Stimulated activated CD4-positive, alpha-beta T cell treated with anti-CD3 and anti-CD28 coated beads, Interleukin-1b, Interleukin-23, amount 100 ng/mL, for 4 hours (primary cell): ENCODE results near the gene LGR5.
"Not testable (repeated sequence)": the region's sequence is repeated elsewhere in the genome, so short reads cannot be mapped to it uniquely, and the experiment has no call there.

Experiments used
- DNase-seq, 2 donors: peaks; one replicate each; pipeline ENCODE4 v3.0.0-alpha.2; 2020; ENCODE audit warnings: low read depth in 2 of 2

LGR5 gene

GRCh38 chr12:71552728-71553501, 113.3 kb downstream of the LGR5 start:
- no peak for DNase-seq

GRCh38 chr12:71555191-71555590, 115.6 kb downstream of the LGR5 start:
- no peak for DNase-seq

GRCh38 chr12:71555789-71556188, 116.2 kb downstream of the LGR5 start:
- DNase-seq = not testable (repeated sequence)

GRCh38 chr12:71556448-71556847, 116.8 kb downstream of the LGR5 start:
- DNase-seq = no peak

- DNase-seq = no peak
Observed at GRCh38 chr12:71556875-71557274, 117.3 kb downstream of the LGR5 start.

- no peak for DNase-seq
Observed at GRCh38 chr12:71558445-71558844, 118.8 kb downstream of the LGR5 start.

GRCh38 chr12:71562676-71563595, 123.3 kb downstream of the LGR5 start:
- no peak for DNase-seq

- no peak for DNase-seq
Observed at GRCh38 chr12:71565535-71565934, 125.9 kb downstream of the LGR5 start.

GRCh38 chr12:71566655-71567054, 127.1 kb downstream of the LGR5 start:
- DNase-seq = no peak

- DNase-seq = no peak
Observed at GRCh38 chr12:71567537-71567936, 127.9 kb downstream of the LGR5 start.

- not testable (repeated sequence) for DNase-seq
Observed at GRCh38 chr12:71569885-71570284, 130.3 kb downstream of the LGR5 start.

- no peak for DNase-seq
Observed at GRCh38 chr12:71576496-71576895, 136.9 kb downstream of the LGR5 start.

GRCh38 chr12:71578694-71579258, 139.2 kb downstream of the LGR5 start:
- DNase-seq = no peak

GRCh38 chr12:71581206-71581605, 141.6 kb downstream of the LGR5 start:
- no peak for DNase-seq

- DNase-seq = no peak
Observed at GRCh38 chr12:71582925-71583324, 143.3 kb downstream of the LGR5 start.

- DNase-seq = no peak
Observed at GRCh38 chr12:71584356-71584755, 144.8 kb downstream of the LGR5 start.

GRCh38 chr12:71585218-71585617, 145.6 kb downstream of the LGR5 start:
- DNase-seq = no peak

- DNase-seq = no peak
Observed at GRCh38 chr12:71587012-71587411, 147.4 kb downstream of the LGR5 start.

- DNase-seq = no peak
Observed at GRCh38 chr12:71589478-71589881, 149.9 kb downstream of the LGR5 start.

- DNase-seq = no peak
Observed at GRCh38 chr12:71591601-71592000, 152.0 kb downstream of the LGR5 start.

- no peak for DNase-seq
Observed at GRCh38 chr12:71592841-71593240, 153.2 kb downstream of the LGR5 start.

GRCh38 chr12:71594214-71594948, 154.8 kb downstream of the LGR5 start:
- DNase-seq = no peak
